GM12878 (cell line): ENCODE data around the gene LDLRAD3. TPM values are rescaled to one million over a fixed set of nuclear protein-coding genes. Genes with fewer than 3 reads are reported as not detected.

Source experiments
- ATAC-seq: fragments of 200-7000 bp; cut with Tn5 transposase; 3 replicates; pipeline ENCODE4 v1.9.1; 2020; ENCODE audit warnings: mild to moderate bottlenecking, moderate library complexity
- BruUV-seq: library from RNA; stranded (reverse); fragments of 400-500 nt; replicated peaks from 2 replicates; lab custom pipeline; 2021; lab: Mats Ljungman, UMichigan
- CTCF ChIA-PET: fragments of 300-600 bp; sonication (Branson Sonifier 250); formaldehyde crosslinking; extraction: SDS; loops from one replicate; lab custom pipeline; 2021; ENCODE audit warnings: inconsistent platforms; lab: Yijun Ruan, JAX
- POLR2A ChIA-PET: fragments of 350-600 bp; formaldehyde crosslinking; extraction: SDS; loops from one replicate; lab custom pipeline; 2021; ENCODE audit warnings: inconsistent platforms; lab: Charles Lee
- RAD21 ChIA-PET: fragments of 300-600 bp; sonication (Branson Sonifier 250); formaldehyde crosslinking; loops from one replicate; lab custom pipeline; 2023; ENCODE audit warnings: antibody characterized with exemption; ENCODE audit not compliant: unreplicated experiment; lab: Charles Lee
- SMC1A ChIA-PET: fragments of 300-600 bp; sonication (Branson Sonifier 250); formaldehyde crosslinking; loops from one replicate; lab custom pipeline; 2023; ENCODE audit not compliant: unreplicated experiment, uncharacterized antibody; lab: Charles Lee
- DNase-seq: peaks from one replicate; pipeline ENCODE4 v3.0.0-alpha.2; 2011; ENCODE audit warnings: low read depth, low spot score
- FAIRE-seq: peaks from 3 replicates; lab custom pipeline; 2011; peaks lifted over from hg19 to GRCh38; lab: Jason Lieb, UNC
- H2AFZ ChIP-seq: 2 replicates; pipeline ENCODE4 v1.6.0; 2011; ENCODE audit warnings: low read depth, low read length, control low read depth; ENCODE audit not compliant: control insufficient read depth
- H3K27ac ChIP-seq: 2 replicates; pipeline ENCODE4 v1.5.1; 2011; ENCODE audit warnings: control low read depth; ENCODE audit not compliant: control insufficient read depth, insufficient read depth
- H3K27me3 ChIP-seq, 2 experiments: replicated peaks in 1 of 2; 2 replicates each; pipeline versions ENCODE4 v1.6.0 to v1.6.1; 2011; ENCODE audit warnings: low read length in 1 of 2; ENCODE audit not compliant: control insufficient read depth in 2 of 2, insufficient read depth in 2 of 2
- H3K36me3 ChIP-seq, 2 experiments: 2 replicates each; pipeline ENCODE4 v1.5.1; 2011; ENCODE audit warnings: low read length in 1 of 2; ENCODE audit not compliant: control insufficient read depth in 2 of 2, insufficient read depth in 2 of 2
- H3K4me1 ChIP-seq: 2 replicates; pipeline ENCODE4 v1.6.1; 2011; ENCODE audit warnings: mild to moderate bottlenecking, low read length, moderate library complexity, mixed read lengths; ENCODE audit not compliant: control insufficient read depth, insufficient read depth
- H3K4me2 ChIP-seq: 2 replicates; pipeline ENCODE4 v1.6.0; 2011; ENCODE audit warnings: control low read depth; ENCODE audit not compliant: control insufficient read depth, insufficient read depth
- H3K4me3 ChIP-seq: fragments of 200-600 bp; sonication (generic); 2 replicates; pipeline ENCODE4 v1.5.1; 2016
- H3K79me2 ChIP-seq: 2 replicates; pipeline ENCODE4 v1.6.0; 2011; ENCODE audit warnings: low read length; ENCODE audit not compliant: control insufficient read depth, insufficient read depth
- H3K9ac ChIP-seq: 2 replicates; pipeline ENCODE4 v1.8.0; 2011; ENCODE audit warnings: low read length, control low read depth, mixed read lengths; ENCODE audit not compliant: control insufficient read depth, insufficient read depth
- H3K9me3 ChIP-seq: replicated peaks from 3 replicates; pipeline ENCODE4 v1.5.1; 2011; ENCODE audit warnings: mild to moderate bottlenecking, low read length; ENCODE audit not compliant: control insufficient read depth, insufficient read depth
- H4K20me1 ChIP-seq: 2 replicates; pipeline ENCODE4 v1.6.0; 2011; ENCODE audit not compliant: control insufficient read depth, insufficient read depth
- BMI1 ChIP-seq: fragments of 450-650 bp; IDR thresholded peaks from 2 replicates; pipeline ENCODE4 v1.6.1; 2016; ENCODE audit warnings: mild to moderate bottlenecking, moderate library complexity, borderline replicate concordance
- CBX3 ChIP-seq: fragments of 200-600 bp; sonication (generic); IDR thresholded peaks from 2 replicates; pipeline ENCODE4 v1.6.1; 2016; ENCODE audit warnings: low read depth, borderline replicate concordance
- CHD1 ChIP-seq: IDR thresholded peaks from 2 replicates; pipeline ENCODE4 v1.6.1; 2012; ENCODE audit warnings: low read depth, low read length, improper control_type of control experiment
- CREB1 ChIP-seq: IDR thresholded peaks from 2 replicates; pipeline ENCODE4 v1.6.1; 2012; ENCODE audit warnings: low read depth, mild to moderate bottlenecking, inconsistent platforms
- EED ChIP-seq: sonication (generic); IDR thresholded peaks from 2 replicates; pipeline ENCODE4 v1.6.1; 2016; ENCODE audit warnings: antibody characterized with exemption, low read depth
- FOS ChIP-seq: IDR thresholded peaks from 3 replicates; pipeline ENCODE4 v1.6.1; 2011; ENCODE audit warnings: borderline replicate concordance; ENCODE audit not compliant: insufficient read length; ENCODE audit errors: extremely low read depth
- HDGF ChIP-seq: fragments of 450-650 bp; IDR thresholded peaks from 2 replicates; pipeline ENCODE4 v1.6.1; 2016; ENCODE audit warnings: antibody characterized with exemption
- MEF2B ChIP-seq: fragments of 450-650 bp; IDR thresholded peaks from 2 replicates; pipeline ENCODE4 v1.6.1; 2018; ENCODE audit warnings: mild to moderate bottlenecking, moderate library complexity; ENCODE audit not compliant: partially characterized antibody, poor library complexity, severe bottlenecking
- MTA3 ChIP-seq: IDR thresholded peaks from 2 replicates; pipeline ENCODE4 v1.6.1; 2012; ENCODE audit warnings: low read length, inconsistent platforms, borderline replicate concordance
- NR2C1 ChIP-seq: fragments of 450-650 bp; IDR thresholded peaks from 2 replicates; pipeline ENCODE4 v1.6.1; 2017; ENCODE audit warnings: antibody characterized with exemption, mild to moderate bottlenecking, moderate library complexity
- RAD51 ChIP-seq: fragments of 450-650 bp; IDR thresholded peaks from 2 replicates; pipeline ENCODE4 v1.6.1; 2016; ENCODE audit warnings: moderate library complexity, mild to moderate bottlenecking, inconsistent platforms
- SMAD1 ChIP-seq: fragments of 450-650 bp; IDR thresholded peaks from 2 replicates; pipeline ENCODE4 v1.6.1; 2018; ENCODE audit warnings: mild to moderate bottlenecking, low read depth; ENCODE audit not compliant: partially characterized antibody
- ZNF207 ChIP-seq: fragments of 450-650 bp; IDR thresholded peaks from 2 replicates; pipeline ENCODE4 v1.6.1; 2014; ENCODE audit warnings: antibody characterized with exemption, mild to moderate bottlenecking, borderline replicate concordance
- WGBS: methylation state at CpG from one replicate; pipeline ENCODE4 v1.1.6; 2016; ENCODE audit warnings: low lambda C conversion rate; ENCODE audit not compliant: insufficient replicate concordance, insufficient coverage; ENCODE audit errors: missing lambda C conversion rate; 5-methylcytosine and 5-hydroxymethylcytosine counted together
- in situ Hi-C: fragments of 300-500 bp; cut with MboI; formaldehyde crosslinking; loops from 9 replicates; pipeline ENCODE4 v1.14.3; 2018; ENCODE audit warnings: mixed read lengths
- intact Hi-C: fragments of 100-400 bp; cut with micrococcal nuclease; formaldehyde crosslinking; loops from one replicate; pipeline ENCODE4 v1.14.2; 2022; ENCODE audit not compliant: unreplicated experiment
- polyA plus RNA-seq, 11 experiments: library from polyadenylated mRNA; depleted of rRNA in 4 of 11; unstranded in 6 of 11; stranded (reverse) in 5 of 11; fragments of >200 nt; fragmentation: Nextera tagmentation in 4 of 11; fragmentation: Illumina TruSeq in 1 of 11; extraction: Ambion mirVana in 4 of 11; extraction: Trizol in 1 of 11; gene quantifications; 1 replicate in 1 of 11; 2 replicates in 10 of 11; pipeline versions ENCODE4 v1.2.1 to v1.2.3, GENCODE V29; 2011 to 2016; ENCODE audit warnings: inconsistent platforms in 2 of 11, missing spikeins in 2 of 11, low read depth in 1 of 11
- total RNA-seq, 4 experiments: library from RNA; depleted of rRNA in 3 of 4; stranded (reverse); fragments of >200 nt in 3 of 4; fragmentation: Illumina TruSeq in 1 of 4; extraction: Trizol in 1 of 4; gene quantifications; 2 replicates each; pipeline versions ENCODE4 v1.2.1 to v1.2.3, GENCODE V29; 2013 to 2021
- TF ChIP-seq, protein P1 (sequence below): fragments of 450-650 bp; IDR thresholded peaks from 2 replicates; pipeline ENCODE4 v1.6.1; 2018; ENCODE audit warnings: borderline replicate concordance, mild to moderate bottlenecking; ENCODE audit not compliant: partially characterized antibody

Gene LDLRAD3
- total and polyA plus RNA-seq, 10 of the 15 experiments (the other 5 are each of a cell fraction or from before 2014, with no cell fraction given), result 2.5 to 17.2 (median 10.7) TPM

GRCh38 chr11:36012455-36012854 is 68.6 kb downstream of the LDLRAD3 start:
- Histone ChIP-seq H3K27ac (no peak overlapping the region), H3K79me2 (no peaks in the 10 kb centered on the region), H3K4me1 (no peaks in the 10 kb centered on the region)
- SMC1A ChIA-PET, result interaction anchor here (1.5 kb wide), 1 partner anchor 28 kb away, joined by 3 read pairs; no protein-coding TSS in a partner anchor
- WGBS, result 40% methylated on average over 5 of the region's 5 CpGs
- FAIRE-seq, result no peak
- TF ChIP-seq FOS (no peak), EED (no peak), BMI1 (no peak), NR2C1 (no peak), MTA3 (no peak), CHD1 (no peak), HDGF (no peak), CBX3 (no peak), RAD51 (no peak), CREB1 (no peak), ZNF207 (no peak), SMAD1 (no peak), MEF2B (no peak)
- TF ChIP-seq, protein P1, sequence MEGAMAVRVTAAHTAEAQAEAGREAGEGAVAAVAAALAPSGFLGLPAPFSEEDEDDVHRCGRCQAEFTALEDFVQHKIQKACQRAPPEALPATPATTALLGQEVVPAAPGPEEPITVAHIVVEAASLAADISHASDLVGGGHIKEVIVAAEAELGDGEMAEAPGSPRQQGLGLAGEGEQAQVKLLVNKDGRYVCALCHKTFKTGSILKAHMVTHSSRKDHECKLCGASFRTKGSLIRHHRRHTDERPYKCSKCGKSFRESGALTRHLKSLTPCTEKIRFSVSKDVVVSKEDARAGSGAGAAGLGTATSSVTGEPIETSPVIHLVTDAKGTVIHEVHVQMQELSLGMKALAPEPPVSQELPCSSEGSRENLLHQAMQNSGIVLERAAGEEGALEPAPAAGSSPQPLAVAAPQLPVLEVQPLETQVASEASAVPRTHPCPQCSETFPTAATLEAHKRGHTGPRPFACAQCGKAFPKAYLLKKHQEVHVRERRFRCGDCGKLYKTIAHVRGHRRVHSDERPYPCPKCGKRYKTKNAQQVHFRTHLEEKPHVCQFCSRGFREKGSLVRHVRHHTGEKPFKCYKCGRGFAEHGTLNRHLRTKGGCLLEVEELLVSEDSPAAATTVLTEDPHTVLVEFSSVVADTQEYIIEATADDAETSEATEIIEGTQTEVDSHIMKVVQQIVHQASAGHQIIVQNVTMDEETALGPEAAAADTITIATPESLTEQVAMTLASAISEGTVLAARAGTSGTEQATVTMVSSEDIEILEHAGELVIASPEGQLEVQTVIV, result no peak
- TF ChIP-seq, all 136 proteins: peak for 0
- intact Hi-C loops (no loop called here), in situ Hi-C loops (no loop called here)
- H3K4me2 ChIP-seq, result no peak overlapping the region
- H2AFZ ChIP-seq, result no peak overlapping the region
- no TSS peak for BruUV-seq
- no peaks in the 10 kb centered on the region for H3K36me3 ChIP-seq
- H3K4me3 ChIP-seq, result no peak overlapping the region
- RAD21 ChIA-PET, result no interaction called here
- H3K27me3 ChIP-seq, result no peaks in the 10 kb centered on the region; a peak in 1 of 4 replicates
- CTCF ChIA-PET, result interaction anchor here (1.5 kb wide), 1 partner anchor 16 kb away, joined by 3 read pairs; no protein-coding TSS in a partner anchor
- H3K9ac ChIP-seq, result no peak overlapping the region
- POLR2A ChIA-PET, result interaction anchor here (0.5 to 0.6 kb wide), 2 partner anchors 27 to 121 kb away, joined by 3 read pairs; no protein-coding TSS in a partner anchor
- no peaks in the 10 kb centered on the region for H3K9me3 ChIP-seq
- ATAC-seq (peak; percentile 52; the same call in 2 of the 3 replicates), DNase-seq (no peak)
- no peaks in the 10 kb centered on the region for H4K20me1 ChIP-seq
